Effector CD4-positive, alpha-beta T cell (primary cell): ENCODE data around the gene CCDC7.
"Not testable (repeated sequence)": the region's sequence is repeated elsewhere in the genome, so short reads cannot be mapped to it uniquely, and the experiment has no call there.

ENCODE experiments used
- DNase-seq: peaks from one replicate; pipeline ENCODE4 v3.0.0-alpha.2; 2020

CCDC7 gene

DNA sequence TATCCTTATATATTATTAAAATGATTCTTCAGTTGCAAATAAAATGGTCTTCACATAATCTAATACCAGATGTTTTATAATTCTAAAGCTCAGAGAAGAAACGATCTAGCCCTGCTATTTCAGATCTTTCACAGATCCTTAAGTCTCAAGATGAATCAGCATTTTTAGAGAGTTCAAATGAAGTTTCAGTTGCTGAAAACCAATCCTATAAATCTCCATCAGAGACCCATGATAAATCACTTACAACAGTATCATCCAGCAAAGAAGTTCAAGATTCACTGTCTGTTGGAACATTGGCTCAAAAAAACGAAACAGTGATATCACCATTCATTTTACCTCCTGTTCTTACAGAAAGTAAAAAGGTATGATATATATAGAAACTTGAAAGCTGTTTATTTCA is 137.0 kb downstream of the CCDC7 start:
- no peak for DNase-seq

DNA sequence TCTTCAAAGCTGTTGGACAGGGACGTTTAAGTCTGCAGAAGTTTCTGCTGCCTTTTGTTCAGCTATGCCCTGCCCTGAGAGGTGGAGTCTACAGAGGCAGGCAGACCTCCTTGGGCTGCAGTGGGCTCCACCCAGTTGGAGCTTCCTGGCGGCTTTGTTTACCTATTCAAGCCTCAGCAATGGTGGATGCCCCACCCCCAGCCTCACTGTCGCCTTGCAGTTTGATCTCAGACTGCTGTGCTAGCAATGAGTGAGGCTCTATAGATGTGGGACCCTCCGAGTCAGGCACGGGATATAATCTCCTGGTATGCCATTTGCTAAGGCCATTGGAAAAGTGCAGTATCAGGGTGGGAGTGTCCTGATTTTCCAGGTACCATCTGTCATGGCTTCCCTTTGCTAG is 152.1 kb downstream of the CCDC7 start:
- DNase-seq: not testable (repeated sequence)

DNA sequence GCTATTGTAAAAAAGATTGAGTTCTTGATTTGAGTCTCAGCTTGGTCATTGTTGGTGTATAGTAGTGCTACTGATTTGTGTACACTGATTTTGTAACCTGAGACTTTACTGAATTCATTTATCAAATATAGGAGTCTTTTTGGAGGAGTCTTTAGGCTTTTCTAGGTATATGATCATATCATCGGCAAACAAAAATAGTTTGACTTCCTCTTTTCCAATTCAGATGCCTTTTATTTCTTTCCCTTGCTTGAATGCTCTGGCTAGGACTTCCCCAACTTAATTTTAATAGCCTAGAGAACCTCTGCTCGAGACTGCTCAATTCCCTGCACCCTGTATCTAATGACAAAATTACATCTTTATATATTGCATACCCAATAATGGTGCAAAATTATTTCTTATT is 154.4 kb downstream of the CCDC7 start:
- DNase-seq: no peak

DNA sequence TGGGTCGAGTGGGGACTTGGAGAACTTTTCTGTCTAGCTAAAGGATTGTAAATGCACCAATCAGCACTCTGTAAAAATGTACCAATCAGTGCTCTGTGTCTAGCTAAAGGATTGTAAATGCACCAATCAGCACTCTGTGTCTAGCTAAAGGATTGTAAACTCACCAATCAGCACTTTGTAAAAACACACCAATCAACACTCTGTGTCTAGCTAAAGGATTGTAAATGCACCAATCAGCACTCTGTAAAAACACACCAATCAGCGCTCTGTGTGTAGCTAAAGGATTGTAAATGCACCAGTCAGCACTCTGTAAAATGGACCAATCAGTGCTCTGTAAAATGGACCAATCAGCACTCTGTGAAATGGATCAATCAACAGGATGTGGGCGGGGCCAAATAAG is 155.6 kb downstream of the CCDC7 start:
- not testable (repeated sequence) for DNase-seq

DNA sequence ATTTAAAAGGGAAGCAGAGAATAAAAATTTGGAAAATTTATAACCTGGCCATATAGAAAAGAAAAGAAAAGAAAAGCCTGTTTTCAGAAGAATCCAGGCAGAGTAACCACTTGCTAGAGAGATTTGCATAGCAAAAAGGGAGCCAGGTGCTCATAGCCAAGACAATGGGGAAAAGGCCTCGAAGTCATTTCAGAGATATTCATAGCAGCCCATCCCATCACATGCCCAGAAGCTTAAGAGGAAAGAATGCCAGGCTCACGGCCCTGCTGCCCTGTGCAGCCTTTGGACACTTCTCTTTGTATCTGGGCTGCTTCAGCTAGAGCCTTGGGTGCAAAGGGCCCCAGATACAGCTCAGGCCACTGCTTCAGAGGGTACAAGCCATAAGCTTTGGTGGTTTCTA is 159.8 kb downstream of the CCDC7 start:
- no peak for DNase-seq

DNA sequence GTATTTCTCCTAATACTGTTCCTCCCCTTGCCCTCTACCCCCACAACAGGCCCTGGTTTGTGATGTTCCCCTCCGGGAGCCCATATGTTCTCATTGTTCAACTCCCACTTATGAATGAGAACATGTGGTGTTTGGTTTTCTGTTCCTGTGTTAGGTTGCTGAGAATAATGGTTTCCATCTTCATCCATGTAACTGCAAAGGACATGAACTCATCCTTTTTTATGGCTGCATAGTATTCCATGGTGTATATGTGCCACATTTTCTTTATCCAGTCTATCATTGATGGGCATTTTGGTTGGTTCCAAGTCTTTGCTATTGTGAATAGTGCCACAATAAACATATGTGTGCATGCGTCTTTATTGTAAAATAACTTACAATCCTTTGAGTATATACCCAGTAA is 164.6 kb downstream of the CCDC7 start:
- DNase-seq: not testable (repeated sequence)

DNA sequence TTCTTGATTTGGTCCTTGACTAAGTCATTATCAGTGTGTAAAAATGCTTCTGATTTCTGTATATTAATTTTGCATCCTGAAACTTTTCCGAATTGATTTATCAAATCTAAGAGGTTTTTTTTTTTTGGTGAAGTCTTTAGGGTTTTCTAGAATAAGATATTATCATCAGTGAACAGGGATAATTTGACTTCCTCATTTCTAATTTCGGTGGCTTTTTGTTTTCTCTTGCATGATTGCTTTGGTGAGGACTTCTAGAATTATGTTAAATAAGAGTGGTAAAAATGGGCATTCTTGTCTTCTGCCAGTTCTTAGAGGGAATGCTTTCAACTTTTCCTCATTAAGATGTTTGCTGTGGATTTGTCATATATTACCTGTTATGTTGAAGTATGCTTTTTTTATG is 170.5 kb downstream of the CCDC7 start:
- DNase-seq: no peak

DNA sequence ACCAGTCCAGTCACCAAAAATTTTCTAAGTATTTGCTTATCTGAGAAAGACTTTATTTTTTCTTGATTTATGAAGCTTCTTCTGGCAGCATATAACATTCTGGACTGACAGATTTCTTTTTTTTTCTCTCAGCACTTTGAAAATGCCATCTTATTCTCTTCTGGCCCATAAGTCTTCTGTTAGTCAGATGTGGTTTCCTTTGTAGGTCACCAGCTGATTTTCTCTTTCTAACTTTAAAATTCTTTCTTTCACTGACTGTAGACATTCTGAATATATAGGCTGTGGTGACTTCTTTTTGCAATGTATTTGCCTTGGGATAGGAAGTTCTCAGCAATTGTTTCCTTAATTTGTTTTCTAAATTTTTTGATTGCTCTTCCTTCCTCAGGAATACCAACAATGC is 172.5 kb downstream of the CCDC7 start:
- no peak for DNase-seq

DNA sequence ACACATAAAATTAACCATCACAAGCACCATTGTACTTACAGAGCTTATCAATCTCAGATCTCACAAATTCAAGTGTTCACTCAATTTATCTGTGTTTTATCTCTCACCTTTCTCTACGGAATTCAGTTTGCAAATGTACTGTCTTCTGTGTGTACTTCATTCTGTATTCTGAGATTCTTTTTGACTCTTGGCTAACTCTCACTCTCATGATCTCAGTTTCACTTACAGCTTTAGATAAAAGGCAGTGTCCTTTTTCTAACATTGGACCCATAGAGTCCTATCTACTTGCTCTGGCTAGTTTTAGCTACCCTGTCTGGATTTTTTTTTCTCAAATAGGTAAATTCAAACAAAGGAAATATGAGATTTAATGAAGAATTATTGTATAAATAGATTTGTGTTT is 176.0 kb downstream of the CCDC7 start:
- DNase-seq: no peak

DNA sequence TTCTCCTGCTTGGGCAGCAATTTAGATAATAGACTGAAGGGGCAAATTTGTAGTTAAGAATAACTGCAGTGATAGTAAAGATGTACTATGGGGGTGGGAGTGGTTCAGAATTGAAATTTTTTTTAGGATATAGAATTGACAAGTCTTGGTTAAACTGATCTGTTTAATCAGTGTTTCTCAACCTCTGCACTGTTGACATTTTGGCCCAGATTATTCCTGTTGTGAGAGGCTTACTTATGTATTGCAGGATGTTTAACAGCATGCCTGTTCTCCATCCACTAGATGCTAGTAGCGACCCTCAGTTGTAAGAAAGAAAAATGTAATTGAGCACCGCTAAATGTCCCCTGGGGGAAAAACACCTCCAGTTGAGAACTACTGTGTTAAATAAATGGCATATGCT is 176.5 kb downstream of the CCDC7 start:
- DNase-seq: no peak

DNA sequence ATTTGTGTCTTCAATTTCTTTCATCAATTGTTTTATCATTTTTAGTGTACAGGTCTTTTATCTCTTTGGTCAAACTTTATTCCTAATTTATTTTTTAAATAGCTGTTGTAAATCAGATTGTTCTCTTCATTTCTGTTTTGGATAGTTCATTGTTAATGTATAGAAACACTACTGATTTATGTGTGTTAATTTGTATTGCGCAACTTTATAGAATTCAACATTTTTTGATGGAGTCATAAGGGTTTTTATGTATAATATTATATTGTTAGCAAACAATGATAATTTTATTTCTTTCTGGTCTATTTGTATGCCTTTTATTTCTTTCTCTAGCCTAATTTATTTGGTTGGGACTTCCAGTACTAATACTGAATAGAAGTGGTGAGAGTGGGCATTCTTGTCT is 181.2 kb downstream of the CCDC7 start:
- DNase-seq: no peak

DNA sequence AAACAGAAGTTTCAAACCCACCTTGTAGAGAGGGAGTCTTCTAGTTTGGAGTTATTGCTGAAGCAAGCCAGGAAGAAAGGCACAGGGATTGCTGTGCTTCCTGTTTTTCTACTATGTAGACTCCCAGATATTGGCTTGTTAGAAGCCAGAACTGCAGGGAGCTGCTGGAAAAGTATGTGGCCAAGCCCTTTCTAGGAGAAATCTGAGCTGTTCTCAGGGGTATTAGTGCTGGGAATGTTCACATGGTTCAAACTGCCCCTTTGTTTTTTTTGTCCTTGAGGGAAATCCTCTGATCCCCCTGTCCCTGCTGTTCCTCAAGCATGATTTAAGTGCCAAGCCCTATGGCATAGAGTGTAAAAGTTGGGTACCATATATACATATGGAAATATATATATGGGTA is 184.0 kb downstream of the CCDC7 start:
- DNase-seq: no peak

DNA sequence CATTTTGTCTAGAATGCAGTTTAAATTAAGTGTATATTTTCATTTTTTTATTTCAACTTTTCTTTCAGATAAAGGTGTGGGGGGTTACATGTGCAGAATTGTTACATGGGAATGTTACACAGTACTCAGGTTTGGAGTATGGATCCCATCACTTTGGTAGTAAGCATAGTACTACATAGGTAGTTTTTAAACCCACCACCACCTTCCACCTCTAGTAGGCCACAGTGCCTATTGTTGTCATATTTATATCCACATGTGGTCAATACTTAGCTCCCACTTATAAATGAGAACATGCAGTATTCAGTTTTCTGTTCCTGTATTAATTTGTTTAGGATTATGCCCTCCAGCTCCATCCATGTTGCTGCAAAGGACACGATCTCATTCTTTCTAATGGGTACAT is 200.6 kb downstream of the CCDC7 start:
- no peak for DNase-seq

DNA sequence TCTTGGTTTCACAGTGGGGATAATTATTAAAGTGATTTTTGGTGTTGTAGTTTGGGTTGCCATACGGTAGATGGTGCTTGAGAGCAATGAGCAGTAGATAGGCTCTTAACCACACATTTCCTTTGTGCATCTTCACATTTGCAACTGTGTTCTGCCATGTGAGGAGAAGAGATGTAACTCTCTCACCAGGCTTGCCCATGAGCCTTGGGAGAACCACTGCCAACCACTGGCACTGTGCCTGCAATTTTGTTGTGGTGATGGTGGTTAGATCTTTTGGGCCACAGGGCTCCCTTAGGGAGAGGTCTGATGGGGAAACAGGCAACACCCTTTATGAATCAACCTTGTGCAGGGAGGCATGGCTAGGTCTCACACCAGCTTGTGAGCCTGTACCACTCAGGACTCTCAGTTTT is 204.3 kb downstream of the CCDC7 start:
- no peak for DNase-seq

DNA sequence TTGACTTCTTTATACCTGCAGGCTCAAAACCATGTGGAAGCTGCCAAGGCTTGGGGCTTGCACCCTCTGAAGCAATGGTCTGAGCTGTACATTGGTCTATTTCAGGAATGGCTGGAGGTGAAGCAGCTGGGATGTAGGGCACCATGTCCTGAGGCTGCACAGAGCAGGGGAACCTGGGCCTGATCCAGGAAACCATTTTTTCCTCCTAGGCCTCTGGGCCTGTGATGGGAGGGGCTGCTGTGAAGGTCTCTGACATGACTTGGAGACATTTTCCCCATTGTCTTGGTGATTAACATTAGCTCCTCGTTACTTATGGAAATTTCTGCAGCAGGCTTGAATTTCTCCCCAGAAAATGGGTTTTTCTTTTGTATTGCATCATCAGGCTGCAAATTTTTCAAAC is 211.5 kb downstream of the CCDC7 start:
- not testable (repeated sequence) for DNase-seq

DNA sequence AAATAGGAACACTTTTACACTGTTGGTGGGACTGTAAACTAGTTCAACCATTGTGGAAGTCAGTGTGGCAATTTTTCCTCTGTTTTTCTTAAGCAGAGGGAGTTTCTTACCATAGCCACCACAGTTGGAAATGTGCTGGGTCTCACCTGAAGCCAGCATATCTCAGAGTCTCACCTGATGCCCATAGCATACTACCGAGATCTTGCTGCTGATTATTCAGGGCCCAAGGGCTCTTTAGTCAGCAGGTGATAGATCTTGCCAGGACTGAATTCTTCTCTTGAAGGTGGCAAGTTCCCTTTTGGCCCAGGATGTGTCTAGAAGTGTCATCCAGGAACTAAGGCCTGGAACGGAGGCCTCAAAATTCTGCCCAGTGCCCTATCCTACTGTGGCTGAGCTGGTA is 215.4 kb downstream of the CCDC7 start:
- DNase-seq: no peak

DNA sequence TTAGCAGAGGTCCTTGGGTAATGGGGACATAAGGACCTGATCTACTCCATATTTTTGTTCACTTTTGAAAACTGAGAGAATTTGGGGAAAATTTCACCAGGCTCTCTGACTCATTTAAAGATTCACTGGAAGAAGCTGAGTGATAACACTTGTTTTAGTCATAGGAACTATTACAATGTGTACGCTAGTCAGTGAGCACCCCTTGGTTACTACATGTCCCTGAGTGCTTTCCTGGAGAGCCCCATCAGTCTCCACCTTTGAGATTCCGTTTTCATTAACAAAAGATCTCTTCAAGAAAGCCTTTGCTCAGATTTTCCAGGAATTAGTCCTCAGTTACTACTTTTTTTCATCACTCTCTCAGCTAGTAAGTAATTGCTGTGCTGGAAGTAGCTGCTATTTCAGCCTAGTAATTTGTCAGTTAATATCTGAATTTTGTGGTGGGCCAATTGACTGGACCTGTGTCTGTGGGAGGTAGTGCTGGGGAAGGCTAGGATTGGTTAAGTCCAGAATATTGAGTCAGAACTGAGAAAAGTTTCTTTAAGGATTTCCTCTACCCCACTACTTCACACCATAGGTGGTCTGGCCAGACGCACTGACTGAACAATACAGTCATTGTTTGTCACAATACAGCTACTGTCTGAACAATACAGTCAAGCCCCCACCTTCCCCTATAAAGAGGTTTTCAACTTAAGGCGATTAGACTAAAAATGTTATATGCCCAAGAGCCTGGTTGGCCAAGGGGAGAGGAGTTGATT is 235.0 kb downstream of the CCDC7 start:
- no peak for DNase-seq

DNA sequence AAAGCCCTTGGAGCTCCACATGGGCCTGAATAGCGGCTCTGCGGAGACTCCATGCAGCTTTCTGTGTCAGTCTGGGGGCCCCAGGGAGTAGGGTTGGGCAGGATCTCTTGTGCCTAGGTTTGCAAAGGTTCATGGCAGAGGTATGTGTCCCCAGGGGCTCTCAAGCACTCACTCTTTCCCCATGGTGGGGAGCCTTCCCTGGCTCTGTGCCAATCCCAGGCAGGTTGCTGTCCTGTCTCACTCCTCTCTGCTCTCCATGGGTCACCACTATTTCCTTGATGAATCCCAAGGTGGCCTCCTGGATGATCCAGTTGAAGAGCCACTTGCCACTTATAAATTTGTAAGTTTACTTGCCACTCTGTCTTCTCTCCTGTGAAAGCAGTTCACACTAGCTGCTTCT is 238.4 kb downstream of the CCDC7 start:
- DNase-seq: no peak

DNA sequence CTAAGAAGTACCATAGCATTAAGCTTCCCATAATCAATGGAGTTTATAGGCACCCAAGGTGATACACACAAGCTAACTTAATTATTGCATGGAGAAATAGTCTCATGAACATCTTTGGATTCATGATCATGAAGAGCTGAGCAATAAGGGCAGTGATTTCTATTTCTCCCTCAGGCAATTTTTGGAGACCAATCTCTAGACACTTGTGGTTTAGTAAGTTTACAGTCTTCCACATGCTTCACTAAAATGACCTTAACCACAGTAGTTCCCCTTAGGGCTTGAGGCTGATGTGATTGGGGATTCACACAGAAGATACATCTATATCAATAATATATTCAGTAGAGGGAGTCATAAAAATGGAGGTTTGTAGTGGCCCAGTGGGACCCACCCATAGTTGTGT is 241.2 kb downstream of the CCDC7 start:
- DNase-seq: no peak

DNA sequence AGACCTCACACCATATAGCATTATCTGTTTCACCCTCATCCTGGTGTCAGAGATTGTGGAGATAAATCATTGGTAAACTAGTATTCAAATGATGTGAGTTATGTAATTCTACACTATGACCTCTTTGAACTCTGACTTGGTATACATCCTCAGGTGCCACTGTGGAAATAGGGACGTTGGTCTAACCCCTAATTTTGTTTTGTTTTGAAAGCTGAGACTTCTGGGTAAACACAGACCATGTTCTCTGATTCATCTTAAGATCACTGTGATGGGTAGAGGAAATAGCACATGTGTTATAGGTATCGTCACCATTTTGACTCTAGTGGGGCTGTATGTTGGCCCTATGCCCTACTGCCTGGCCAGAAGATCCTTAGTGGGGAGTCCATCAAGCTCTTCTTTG is 241.6 kb downstream of the CCDC7 start:
- no peak for DNase-seq

DNA sequence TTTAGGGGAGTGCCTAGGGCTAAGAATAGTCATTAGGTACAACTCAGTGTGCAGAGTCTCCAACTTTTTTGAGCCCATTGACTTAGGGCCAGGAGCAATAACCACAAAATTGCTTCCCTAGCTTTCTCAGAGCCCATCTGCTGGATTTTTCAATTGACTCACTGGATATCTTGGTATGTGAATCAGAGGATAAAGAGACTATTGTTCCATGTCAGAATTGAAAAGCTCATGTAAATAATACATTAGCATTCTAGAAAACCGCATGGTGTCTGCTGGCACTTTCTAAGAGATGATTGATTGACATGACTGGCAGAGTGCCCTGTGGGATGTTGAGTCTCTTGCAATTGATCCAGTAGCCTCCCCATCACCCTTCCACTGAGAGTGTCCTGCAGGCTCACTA is 246.2 kb downstream of the CCDC7 start:
- DNase-seq: no peak

DNA sequence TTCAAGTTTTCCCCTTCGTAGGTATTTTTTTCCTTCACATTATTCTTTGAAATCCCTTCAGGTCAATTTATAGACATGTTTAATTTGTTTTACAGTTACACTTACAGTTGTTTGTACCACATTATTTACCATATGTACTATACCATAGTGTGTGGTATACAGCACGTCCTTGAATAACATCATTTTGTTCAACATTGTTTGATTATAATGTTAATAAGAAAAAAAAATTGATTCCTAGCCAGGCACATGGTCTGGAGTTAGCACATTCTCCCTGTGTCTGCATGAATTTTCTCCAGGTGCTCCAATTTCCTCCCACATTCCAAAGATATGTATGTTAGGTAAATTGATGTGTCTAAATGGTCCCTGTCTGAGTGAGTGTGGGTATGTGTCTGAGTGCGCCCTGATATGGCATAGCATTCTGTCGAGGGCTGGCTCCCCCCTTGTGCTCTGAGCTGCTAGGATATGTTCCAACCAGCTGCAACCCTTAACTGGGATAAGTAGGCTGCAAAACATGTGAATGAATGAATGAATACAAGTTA is 247.6 kb downstream of the CCDC7 start:
- no peak for DNase-seq

DNA sequence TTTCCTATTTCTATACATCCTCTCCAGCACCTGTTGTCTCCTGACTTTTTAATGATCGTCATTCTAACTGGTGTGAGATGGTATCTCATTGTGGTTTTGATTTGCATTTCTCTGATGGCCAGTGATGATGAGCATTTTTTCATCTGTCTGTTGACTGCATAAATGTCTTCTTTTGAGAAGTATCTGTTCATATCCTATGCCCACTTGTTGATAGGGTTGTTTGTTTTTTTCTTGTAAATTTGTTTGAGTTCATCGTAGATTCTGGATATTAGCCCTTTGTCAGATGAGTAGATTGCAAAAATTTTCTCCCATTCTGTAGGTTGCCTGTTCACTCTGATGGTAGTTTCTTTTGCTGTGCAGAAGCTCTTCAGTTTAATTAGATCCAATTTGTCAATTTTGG is 253.7 kb downstream of the CCDC7 start:
- DNase-seq: not testable (repeated sequence)

DNA sequence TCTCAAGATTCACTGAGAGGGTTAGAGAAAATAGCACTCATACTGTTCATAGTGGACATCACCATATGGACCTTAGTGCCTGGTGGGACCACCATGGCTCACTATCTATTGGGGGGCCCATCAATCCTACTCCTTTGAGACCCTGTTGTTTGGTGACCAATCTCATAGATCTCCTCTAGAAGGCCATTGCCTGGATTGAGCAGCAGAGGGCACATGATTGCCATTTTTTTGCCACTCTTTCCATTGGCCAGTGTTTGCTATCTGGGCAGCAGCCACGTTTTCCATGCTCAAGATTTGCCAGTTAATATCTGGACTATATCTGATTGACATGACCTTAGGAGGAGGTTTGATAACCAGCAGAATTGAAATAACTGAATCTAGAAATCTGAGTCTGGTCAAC is 267.6 kb downstream of the CCDC7 start:
- DNase-seq: no peak

DNA sequence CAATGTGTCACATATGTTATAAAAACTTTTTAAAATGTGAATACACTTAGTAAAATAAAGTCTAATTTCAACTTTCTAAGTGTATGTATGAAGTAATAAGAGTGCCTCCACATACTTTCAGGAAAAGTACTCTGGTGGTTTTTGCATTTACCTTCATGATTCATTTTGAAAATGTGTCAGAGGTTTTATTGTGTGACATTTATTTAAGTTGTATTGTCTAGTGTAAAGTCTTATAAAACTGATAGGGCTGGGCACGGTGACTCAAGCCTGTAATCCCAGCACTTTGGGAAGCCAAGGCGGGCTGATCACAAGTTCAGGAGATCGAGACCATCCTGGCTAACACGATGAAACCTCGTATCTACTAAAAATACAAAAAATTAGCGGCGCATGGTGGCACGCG is 285.6 kb downstream of the CCDC7 start:
- no peak for DNase-seq
